Measurements from ENCODE around the gene DGKB. TPM values are rescaled to one million over a fixed set of nuclear protein-coding genes. Genes with fewer than 3 reads are reported as not detected.

DGKB gene
- total RNA-seq, 2 experiments from 2014 or later: not detected

GRCh38 chr7:14351167-14351566, 551.4 kb downstream of the DGKB start:
- POLR2A ChIA-PET: no interaction called here
- Mint-ChIP-seq H3K4me1 (ENCODE audit: low read depth) (no peaks in the 10 kb centered on the region), H3K9me3 (no peaks in the 10 kb centered on the region), H3K27me3 (no peaks in the 10 kb centered on the region), H3K4me3 (no peak overlapping the region), H3K36me3 (no peaks in the 10 kb centered on the region), H3K27ac (no peak overlapping the region)
- CTCF ChIA-PET: no interaction called here
- DNase-seq: no peak
- intact Hi-C loops (cut with micrococcal nuclease): no loop called here

- intact Hi-C loops (cut with micrococcal nuclease): no loop called here
- Mint-ChIP-seq H3K27me3 (no peaks in the 10 kb centered on the region), H3K4me1 (ENCODE audit: low read depth) (no peaks in the 10 kb centered on the region), H3K36me3 (no peaks in the 10 kb centered on the region), H3K9me3 (no peaks in the 10 kb centered on the region), H3K27ac (no peak overlapping the region), H3K4me3 (no peak overlapping the region)
- no peak for DNase-seq
- POLR2A ChIA-PET: no interaction called here
- CTCF ChIA-PET: no interaction called here
These were observed 561.3 kb downstream of the DGKB start for GRCh38 chr7:14341200-14341775.

GRCh38 chr7:14340393-14341074, 562.0 kb downstream of the DGKB start:
- Mint-ChIP-seq H3K9me3 (no peaks in the 10 kb centered on the region), H3K4me1 (ENCODE audit: low read depth) (no peaks in the 10 kb centered on the region), H3K27ac (no peak overlapping the region), H3K4me3 (no peak overlapping the region), H3K36me3 (no peaks in the 10 kb centered on the region), H3K27me3 (no peaks in the 10 kb centered on the region)
- ChIA-PET POLR2A (no interaction called here), CTCF (no interaction called here)
- no peak for DNase-seq
- intact Hi-C loops (cut with micrococcal nuclease): no loop called here

- ChIA-PET CTCF (no interaction called here), POLR2A (no interaction called here)
- Mint-ChIP-seq H3K27ac (no peak overlapping the region), H3K4me3 (no peak overlapping the region), H3K36me3 (no peaks in the 10 kb centered on the region), H3K4me1 (ENCODE audit: low read depth) (no peaks in the 10 kb centered on the region), H3K9me3 (no peaks in the 10 kb centered on the region), H3K27me3 (no peaks in the 10 kb centered on the region)
- no peak for DNase-seq
- intact Hi-C loops (cut with micrococcal nuclease): no loop called here
These were observed 562.7 kb downstream of the DGKB start for GRCh38 chr7:14339861-14340260.

- H3K27ac Mint-ChIP-seq: no peak overlapping the region
- H3K4me1 Mint-ChIP-seq (ENCODE audit: low read depth): no peaks in the 10 kb centered on the region
- CTCF ChIA-PET: no interaction called here
- POLR2A ChIA-PET: no interaction called here
- H3K9me3 Mint-ChIP-seq: no peaks in the 10 kb centered on the region
- no peak overlapping the region for H3K4me3 Mint-ChIP-seq
- intact Hi-C loops (cut with micrococcal nuclease): no loop called here
- no peak for DNase-seq
- no peaks in the 10 kb centered on the region for H3K27me3 Mint-ChIP-seq
- no peaks in the 10 kb centered on the region for H3K36me3 Mint-ChIP-seq
These were observed 566.3 kb downstream of the DGKB start for GRCh38 chr7:14336256-14336655.

GRCh38 chr7:14332155-14332554, 570.4 kb downstream of the DGKB start:
- Mint-ChIP-seq H3K27me3 (no peaks in the 10 kb centered on the region), H3K36me3 (no peaks in the 10 kb centered on the region), H3K4me1 (ENCODE audit: low read depth) (no peaks in the 10 kb centered on the region), H3K9me3 (no peaks in the 10 kb centered on the region), H3K4me3 (no peak overlapping the region), H3K27ac (no peak overlapping the region)
- DNase-seq: no peak
- CTCF ChIA-PET: no interaction called here
- intact Hi-C loops (cut with micrococcal nuclease): no loop called here
- POLR2A ChIA-PET: no interaction called here

GRCh38 chr7:14324767-14325166, 577.8 kb downstream of the DGKB start:
- no peaks in the 10 kb centered on the region for H3K36me3 Mint-ChIP-seq
- CTCF ChIA-PET: no interaction called here

GRCh38 chr7:14322724-14323123, 579.8 kb downstream of the DGKB start:
- no peak overlapping the region for H3K4me3 Mint-ChIP-seq
- no peaks in the 10 kb centered on the region for H3K27me3 Mint-ChIP-seq
- H3K9me3 Mint-ChIP-seq: peaks cover 4% of the 10 kb centered on the region
- no peaks in the 10 kb centered on the region for H3K36me3 Mint-ChIP-seq
- H3K4me1 Mint-ChIP-seq (ENCODE audit: low read depth): no peaks in the 10 kb centered on the region
- POLR2A ChIA-PET: no interaction called here
- no peak overlapping the region for H3K27ac Mint-ChIP-seq
- intact Hi-C loops (cut with micrococcal nuclease): no loop called here
- CTCF ChIA-PET: no interaction called here
- DNase-seq: no peak

More at GRCh38 chr7:14324767-14325166, 577.8 kb downstream of the DGKB start:
- Mint-ChIP-seq H3K4me1 (ENCODE audit: low read depth) (no peaks in the 10 kb centered on the region), H3K4me3 (no peak overlapping the region), H3K27me3 (no peaks in the 10 kb centered on the region), H3K9me3 (peaks cover 2% of the 10 kb centered on the region), H3K27ac (no peak overlapping the region)
- intact Hi-C loops (cut with micrococcal nuclease): no loop called here
- DNase-seq: no peak
- POLR2A ChIA-PET: no interaction called here

GRCh38 chr7:14321947-14322346, 580.6 kb downstream of the DGKB start:
- Mint-ChIP-seq H3K27me3 (no peaks in the 10 kb centered on the region), H3K9me3 (peaks cover 4% of the 10 kb centered on the region), H3K27ac (no peak overlapping the region), H3K4me3 (no peak overlapping the region), H3K36me3 (no peaks in the 10 kb centered on the region), H3K4me1 (ENCODE audit: low read depth) (no peaks in the 10 kb centered on the region)
- ChIA-PET POLR2A (no interaction called here), CTCF (no interaction called here)
- intact Hi-C loops (cut with micrococcal nuclease): no loop called here
- DNase-seq: no peak

GRCh38 chr7:14309432-14309831, 593.1 kb downstream of the DGKB start:
- Mint-ChIP-seq H3K9me3 (no peaks in the 10 kb centered on the region), H3K27me3 (no peaks in the 10 kb centered on the region), H3K36me3 (no peaks in the 10 kb centered on the region), H3K4me1 (ENCODE audit: low read depth) (no peaks in the 10 kb centered on the region), H3K27ac (no peak overlapping the region), H3K4me3 (no peak overlapping the region)
- ChIA-PET POLR2A (no interaction called here), CTCF (no interaction called here)
- intact Hi-C loops (cut with micrococcal nuclease): no loop called here
- DNase-seq: no peak

- ChIA-PET CTCF (no interaction called here), POLR2A (no interaction called here)
- H3K36me3 Mint-ChIP-seq: no peaks in the 10 kb centered on the region
- no peaks in the 10 kb centered on the region for H3K4me1 Mint-ChIP-seq (ENCODE audit: low read depth)
- intact Hi-C loops (cut with micrococcal nuclease): no loop called here
- DNase-seq: no peak
- H3K9me3 Mint-ChIP-seq: no peaks in the 10 kb centered on the region
- no peak overlapping the region for H3K4me3 Mint-ChIP-seq
- H3K27ac Mint-ChIP-seq: no peak overlapping the region
- H3K27me3 Mint-ChIP-seq: no peaks in the 10 kb centered on the region
These were observed 597.2 kb downstream of the DGKB start for GRCh38 chr7:14305233-14305866.

GRCh38 chr7:14303536-14303935, 599.0 kb downstream of the DGKB start:
- ChIA-PET CTCF (no interaction called here), POLR2A (no interaction called here)
- Mint-ChIP-seq H3K4me1 (ENCODE audit: low read depth) (no peaks in the 10 kb centered on the region), H3K27ac (no peak overlapping the region), H3K36me3 (no peaks in the 10 kb centered on the region), H3K4me3 (no peak overlapping the region), H3K9me3 (no peaks in the 10 kb centered on the region), H3K27me3 (no peaks in the 10 kb centered on the region)
- intact Hi-C loops (cut with micrococcal nuclease): no loop called here
- no peak for DNase-seq

GRCh38 chr7:14294637-14295036, 607.9 kb downstream of the DGKB start:
- H3K27me3 Mint-ChIP-seq: peaks cover 1% of the 10 kb centered on the region
- intact Hi-C loops (cut with micrococcal nuclease): no loop called here
- peaks cover 2% of the 10 kb centered on the region for H3K9me3 Mint-ChIP-seq
- no peaks in the 10 kb centered on the region for H3K4me1 Mint-ChIP-seq (ENCODE audit: low read depth)
- ChIA-PET CTCF (interaction anchor here (0.6 kb wide), 1 partner anchor 43 kb away, joined by 4 read pairs; no protein-coding TSS in a partner anchor), POLR2A (no interaction called here)
- H3K36me3 Mint-ChIP-seq: no peaks in the 10 kb centered on the region
- DNase-seq: no peak
- H3K27ac Mint-ChIP-seq: no peak overlapping the region
- H3K4me3 Mint-ChIP-seq: no peak overlapping the region
